ENCODE data around the gene TRRAP. TPM values are rescaled to one million over a fixed set of nuclear protein-coding genes. Genes with fewer than 3 reads are reported as not detected.

The TRRAP gene
- total RNA-seq, 3 donors from 2014 or later, result 24.6 to 39.0 (median 38.9) TPM

- Histone ChIP-seq H3K9me3 (no peaks in the 10 kb centered on the region), H3K36me3 (no peaks in the 10 kb centered on the region), H3K27me3 (peaks cover 0 to 12% of the 10 kb centered on the region in 2 donors), H3K27ac (no peak overlapping the region), H3K4me3 (no peak overlapping the region), H3K4me1 (no peaks in the 10 kb centered on the region)
- intact Hi-C loops (cut with DNase I; ENCODE audit: low total_unique reads), result no loop called here
- TF ChIP-seq POLR2AphosphoS5 (IDR thresholded peaks at IDR 0.05) (no peak), CTCF (IDR thresholded peaks at IDR 0.05) (no peak), POLR2A (IDR thresholded peaks at IDR 0.05) (no peak)
- no peak for DNase-seq (ENCODE audit: low spot score in 2 of 2)
Measured at GRCh38 chr7:98868450-98868849, 9.9 kb upstream of the TRRAP start.

GRCh38 chr7:98869027-98869596, 9.2 kb upstream of the TRRAP start:
- TF ChIP-seq POLR2A (IDR thresholded peaks at IDR 0.05) (no peak), CTCF (IDR thresholded peaks at IDR 0.05) (no peak), POLR2AphosphoS5 (IDR thresholded peaks at IDR 0.05) (no peak)
- Histone ChIP-seq H3K27me3 (peaks cover 0 to 12% of the 10 kb centered on the region in 2 donors), H3K36me3 (no peaks in the 10 kb centered on the region), H3K9me3 (no peaks in the 10 kb centered on the region), H3K27ac (no peak overlapping the region), H3K4me3 (peak overlapping the region in 2 of 3 donors; percentile 56 to 71), H3K4me1 (no peaks in the 10 kb centered on the region)
- DNase-seq (ENCODE audit: low spot score in 2 of 2), result no peak
- intact Hi-C loops (cut with DNase I; ENCODE audit: low total_unique reads), result no loop called here

GRCh38 chr7:98869597-98870120, 8.7 kb upstream of the TRRAP start, which contains the start of gene TMEM130:
Gene TMEM130 (minus strand): TSS chr7:98870014. CDS start chr7:98869861, 153 bp downstream.
- Histone ChIP-seq H3K4me3 (peak within 1 kb of the TSS; percentile 41 to 71 (median 56)), H3K27me3 (peaks cover 0 to 12% of the 10 kb centered on the region in 2 donors), H3K9me3 (no peaks in the 10 kb centered on the region), H3K4me1 (no peaks in the 10 kb centered on the region), H3K27ac (no peak within 1 kb of the TSS), H3K36me3 (no peaks in the 10 kb centered on the region)
- intact Hi-C loops (cut with DNase I; ENCODE audit: low total_unique reads), result no loop called here
- DNase-seq (ENCODE audit: low spot score in 2 of 2), result no peak
- TF ChIP-seq POLR2A (IDR thresholded peaks at IDR 0.05) (no peak), CTCF (IDR thresholded peaks at IDR 0.05) (no peak), POLR2AphosphoS5 (IDR thresholded peaks at IDR 0.05) (no peak)

- intact Hi-C loops (cut with DNase I; ENCODE audit: low total_unique reads), result no loop called here
- Histone ChIP-seq H3K9me3 (no peaks in the 10 kb centered on the region), H3K4me3 (peak overlapping the region; percentile 41 to 71 (median 56)), H3K36me3 (no peaks in the 10 kb centered on the region), H3K4me1 (no peaks in the 10 kb centered on the region), H3K27me3 (peaks cover 0 to 12% of the 10 kb centered on the region in 2 donors), H3K27ac (no peak overlapping the region)
- TF ChIP-seq POLR2AphosphoS5 (IDR thresholded peaks at IDR 0.05) (no peak), CTCF (IDR thresholded peaks at IDR 0.05) (no peak), POLR2A (IDR thresholded peaks at IDR 0.05) (no peak)
- DNase-seq (ENCODE audit: low spot score in 2 of 2), result peak in 1 of 2 donors; percentile 41
Measured at GRCh38 chr7:98870121-98870651, 8.1 kb upstream of the TRRAP start.

GRCh38 chr7:98870807-98871491, 7.4 kb upstream of the TRRAP start:
- H3K27me3 ChIP-seq, result peaks cover 0 to 12% of the 10 kb centered on the region in 2 donors
- H3K27ac ChIP-seq, result no peak overlapping the region
- H3K36me3 ChIP-seq, result no peaks in the 10 kb centered on the region
- peak overlapping the region in 1 of 3 donors; percentile 71 for H3K4me3 ChIP-seq
- intact Hi-C loops (cut with DNase I; ENCODE audit: low total_unique reads), result no loop called here
- H3K9me3 ChIP-seq, result no peaks in the 10 kb centered on the region
- no peaks in the 10 kb centered on the region for H3K4me1 ChIP-seq
- no peak for DNase-seq (ENCODE audit: low spot score in 2 of 2)
- no peak for TF ChIP-seq POLR2A (IDR thresholded peaks at IDR 0.05)
